ENCODE measurements around the gene RPSA. TPM values are rescaled to one million over a fixed set of nuclear protein-coding genes. Genes with fewer than 3 reads are reported as not detected.

RPSA gene
- total and polyA plus RNA-seq, 2 experiments from 2014 or later: 1,591 to 1,827 TPM

- no peaks in the 10 kb centered on the region for H3K4me1 ChIP-seq (ENCODE audit: insufficient read depth)
These were observed 21.0 kb downstream of the RPSA start for GRCh38 chr3:39427506-39427905.

GRCh38 chr3:39428745-39429201, 22.3 kb downstream of the RPSA start:
- Histone ChIP-seq H3K27me3 (ENCODE audit: insufficient read depth) (no peaks in the 10 kb centered on the region), H3K4me3 (no peak overlapping the region), H3K36me3 (ENCODE audit: insufficient read depth) (no peaks in the 10 kb centered on the region), H3F3A (replicated peaks; ENCODE audit: low read depth) (no peaks in the 10 kb centered on the region), H2AFZ (peak overlapping the region; percentile 90; the same call in 1 of the 2 replicates), H3K4me2 (no peak overlapping the region), H3K79me2 (replicated peaks; ENCODE audit: insufficient read depth) (no peaks in the 10 kb centered on the region), H3K9me2 (ENCODE audit: insufficient read depth) (no peaks in the 10 kb centered on the region), H3K4me1 (ENCODE audit: insufficient read depth) (no peaks in the 10 kb centered on the region), H3K27ac (ENCODE audit: low read depth) (no peak overlapping the region), H4K20me1 (replicated peaks; ENCODE audit: insufficient read depth) (no peaks in the 10 kb centered on the region)
- H3K9me3 Mint-ChIP-seq: no peaks in the 10 kb centered on the region
- ATAC-seq (peak; percentile 73), DNase-seq (ENCODE audit: low spot score) (peak; percentile 40)
- H3K4me1 Mint-ChIP-seq: no peaks in the 10 kb centered on the region; the same call in 2 of the 3 replicates
- no peak overlapping the region for H3K27ac Mint-ChIP-seq
- peaks cover 5% of the 10 kb centered on the region for H3K27me3 Mint-ChIP-seq (ENCODE audit: insufficient read depth, low read depth, poor library complexity)
- no peaks in the 10 kb centered on the region for H3K36me3 Mint-ChIP-seq (ENCODE audit: low read depth)
- no peak overlapping the region for H3K4me3 Mint-ChIP-seq
- TF ChIP-seq JUNB (IDR thresholded peaks at IDR 0.05; ENCODE audit: unreplicated experiment): no peak
- no peak for TF ChIP-seq EZH2phosphoT487 (IDR thresholded peaks at IDR 0.05; ENCODE audit: unreplicated experiment)
- no peak for TF ChIP-seq ZNF462 (CRISPR knock-in tag; IDR thresholded peaks at IDR 0.05)
- TF ChIP-seq, protein P1, sequence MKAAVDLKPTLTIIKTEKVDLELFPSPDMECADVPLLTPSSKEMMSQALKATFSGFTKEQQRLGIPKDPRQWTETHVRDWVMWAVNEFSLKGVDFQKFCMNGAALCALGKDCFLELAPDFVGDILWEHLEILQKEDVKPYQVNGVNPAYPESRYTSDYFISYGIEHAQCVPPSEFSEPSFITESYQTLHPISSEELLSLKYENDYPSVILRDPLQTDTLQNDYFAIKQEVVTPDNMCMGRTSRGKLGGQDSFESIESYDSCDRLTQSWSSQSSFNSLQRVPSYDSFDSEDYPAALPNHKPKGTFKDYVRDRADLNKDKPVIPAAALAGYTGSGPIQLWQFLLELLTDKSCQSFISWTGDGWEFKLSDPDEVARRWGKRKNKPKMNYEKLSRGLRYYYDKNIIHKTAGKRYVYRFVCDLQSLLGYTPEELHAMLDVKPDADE (IDR thresholded peaks at IDR 0.05): no peak
- no peak for TF ChIP-seq NANOG (IDR thresholded peaks at IDR 0.05; ENCODE audit: borderline replicate concordance)
- no peak for TF ChIP-seq EZH2 (IDR thresholded peaks at IDR 0.05; ENCODE audit: low read depth, unreplicated experiment)
- TF ChIP-seq, protein P2, sequence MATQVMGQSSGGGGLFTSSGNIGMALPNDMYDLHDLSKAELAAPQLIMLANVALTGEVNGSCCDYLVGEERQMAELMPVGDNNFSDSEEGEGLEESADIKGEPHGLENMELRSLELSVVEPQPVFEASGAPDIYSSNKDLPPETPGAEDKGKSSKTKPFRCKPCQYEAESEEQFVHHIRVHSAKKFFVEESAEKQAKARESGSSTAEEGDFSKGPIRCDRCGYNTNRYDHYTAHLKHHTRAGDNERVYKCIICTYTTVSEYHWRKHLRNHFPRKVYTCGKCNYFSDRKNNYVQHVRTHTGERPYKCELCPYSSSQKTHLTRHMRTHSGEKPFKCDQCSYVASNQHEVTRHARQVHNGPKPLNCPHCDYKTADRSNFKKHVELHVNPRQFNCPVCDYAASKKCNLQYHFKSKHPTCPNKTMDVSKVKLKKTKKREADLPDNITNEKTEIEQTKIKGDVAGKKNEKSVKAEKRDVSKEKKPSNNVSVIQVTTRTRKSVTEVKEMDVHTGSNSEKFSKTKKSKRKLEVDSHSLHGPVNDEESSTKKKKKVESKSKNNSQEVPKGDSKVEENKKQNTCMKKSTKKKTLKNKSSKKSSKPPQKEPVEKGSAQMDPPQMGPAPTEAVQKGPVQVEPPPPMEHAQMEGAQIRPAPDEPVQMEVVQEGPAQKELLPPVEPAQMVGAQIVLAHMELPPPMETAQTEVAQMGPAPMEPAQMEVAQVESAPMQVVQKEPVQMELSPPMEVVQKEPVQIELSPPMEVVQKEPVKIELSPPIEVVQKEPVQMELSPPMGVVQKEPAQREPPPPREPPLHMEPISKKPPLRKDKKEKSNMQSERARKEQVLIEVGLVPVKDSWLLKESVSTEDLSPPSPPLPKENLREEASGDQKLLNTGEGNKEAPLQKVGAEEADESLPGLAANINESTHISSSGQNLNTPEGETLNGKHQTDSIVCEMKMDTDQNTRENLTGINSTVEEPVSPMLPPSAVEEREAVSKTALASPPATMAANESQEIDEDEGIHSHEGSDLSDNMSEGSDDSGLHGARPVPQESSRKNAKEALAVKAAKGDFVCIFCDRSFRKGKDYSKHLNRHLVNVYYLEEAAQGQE (IDR thresholded peaks at IDR 0.05; ENCODE audit: unreplicated experiment): no peak
- TF ChIP-seq ZNF114 (CRISPR knock-in tag; IDR thresholded peaks at IDR 0.05): no peak
- TF ChIP-seq STAT1 (IDR thresholded peaks at IDR 0.05; ENCODE audit: unreplicated experiment): no peak

More at GRCh38 chr3:39427506-39427905, 21.0 kb downstream of the RPSA start:
- Histone ChIP-seq H3K27ac (ENCODE audit: low read depth) (no peak overlapping the region), H2AFZ (no peak overlapping the region), H3K4me3 (no peak overlapping the region), H3K4me2 (no peak overlapping the region), H3F3A (replicated peaks; ENCODE audit: low read depth) (no peaks in the 10 kb centered on the region), H3K79me2 (replicated peaks; ENCODE audit: insufficient read depth) (no peaks in the 10 kb centered on the region), H3K27me3 (ENCODE audit: insufficient read depth) (no peaks in the 10 kb centered on the region), H3K36me3 (ENCODE audit: insufficient read depth) (no peaks in the 10 kb centered on the region), H4K20me1 (replicated peaks; ENCODE audit: insufficient read depth) (no peaks in the 10 kb centered on the region), H3K9me2 (ENCODE audit: insufficient read depth) (no peaks in the 10 kb centered on the region)
- no peaks in the 10 kb centered on the region; the same call in 2 of the 3 replicates for H3K4me1 Mint-ChIP-seq
- H3K36me3 Mint-ChIP-seq (ENCODE audit: low read depth): no peaks in the 10 kb centered on the region
- H3K27me3 Mint-ChIP-seq (ENCODE audit: insufficient read depth, low read depth, poor library complexity): peaks cover 5% of the 10 kb centered on the region
- H3K9me3 Mint-ChIP-seq: no peaks in the 10 kb centered on the region
- H3K27ac Mint-ChIP-seq: no peak overlapping the region
- no peak for ATAC-seq
- TF ChIP-seq POLR2AphosphoS5 (IDR thresholded peaks at IDR 0.05; ENCODE audit: low read depth): no peak
- no peak for DNase-seq (ENCODE audit: low spot score)
- no peak overlapping the region for H3K4me3 Mint-ChIP-seq
